A673 (cell line): Measurements from ENCODE around the gene ZNF638. TPM values are rescaled to one million over a fixed set of nuclear protein-coding genes. Genes with fewer than 3 reads are reported as not detected.

ENCODE experiments used
- BruUV-seq: library from RNA; stranded (reverse); fragments of 400-500 nt; replicated peaks from 2 replicates; lab custom pipeline; 2021; lab: Mats Ljungman, UMichigan
- CTCF ChIA-PET: fragments of 300-600 bp; sonication (Branson Sonifier 250); formaldehyde crosslinking; loops from one replicate; lab custom pipeline; 2022; ENCODE audit warnings: antibody characterized with exemption; lab: Charles Lee
- POLR2A ChIA-PET: fragments of 300-600 bp; sonication (Branson Sonifier 250); formaldehyde crosslinking; loops from one replicate; lab custom pipeline; 2022; ENCODE audit warnings: antibody characterized with exemption; ENCODE audit not compliant: low non-redundant PET; lab: Charles Lee
- DNase-seq: peaks from one replicate; pipeline ENCODE4 v3.0.0-alpha.2; 2015; ENCODE audit warnings: low spot score
- H3K27ac ChIP-seq: fragments of 200-600 bp; sonication (generic); 2 replicates; pipeline ENCODE4 v1.5.1; 2016; ENCODE audit warnings: mixed run types, low read depth, mild to moderate bottlenecking, mixed read lengths, antibody characterized with exemption, low read length; ENCODE audit not compliant: poor library complexity, severe bottlenecking
- H3K27me3 ChIP-seq: fragments of 200-600 bp; sonication (generic); replicated peaks from 2 replicates; pipeline ENCODE4 v1.6.1; 2017; ENCODE audit warnings: mixed run types, low read depth, mild to moderate bottlenecking, mixed read lengths, antibody characterized with exemption, low read length; ENCODE audit not compliant: insufficient read depth, poor library complexity
- H3K36me3 ChIP-seq: fragments of 200-600 bp; sonication (generic); 2 replicates; pipeline ENCODE4 v1.6.1; 2016; ENCODE audit warnings: mixed run types, mild to moderate bottlenecking, mixed read lengths, antibody characterized with exemption, low read length; ENCODE audit not compliant: insufficient read depth, poor library complexity, severe bottlenecking
- H3K4me1 ChIP-seq: fragments of 200-600 bp; sonication (generic); 2 replicates; pipeline ENCODE4 v1.6.1; 2017; ENCODE audit warnings: mixed run types, mild to moderate bottlenecking, mixed read lengths, antibody characterized with exemption, low read length; ENCODE audit not compliant: insufficient read depth, poor library complexity, severe bottlenecking
- H3K4me3 ChIP-seq: fragments of 200-600 bp; sonication (generic); 2 replicates; pipeline ENCODE4 v1.5.1; 2016; ENCODE audit warnings: low read depth, mixed run types, mild to moderate bottlenecking, mixed read lengths, low read length; ENCODE audit not compliant: poor library complexity, severe bottlenecking
- H3K9me3 ChIP-seq: fragments of 200-600 bp; sonication (generic); 2 replicates; pipeline ENCODE4 v1.6.1; 2016; ENCODE audit warnings: mixed run types, low read depth, mild to moderate bottlenecking, mixed read lengths, antibody characterized with exemption, low read length; ENCODE audit not compliant: poor library complexity, severe bottlenecking
- EZH2 ChIP-seq: fragments of 200-600 bp; sonication (generic); IDR thresholded peaks from 2 replicates; pipeline ENCODE4 v1.6.1; 2017; ENCODE audit warnings: borderline replicate concordance, low read depth, mild to moderate bottlenecking, mixed read lengths, antibody characterized with exemption, low read length; ENCODE audit not compliant: poor library complexity, severe bottlenecking
- intact Hi-C: fragments of 100-400 bp; cut with micrococcal nuclease; formaldehyde crosslinking; loops from one replicate; pipeline ENCODE4 v1.10.0; 2022; ENCODE audit not compliant: unreplicated experiment
- total RNA-seq: library from RNA; stranded (reverse); gene quantifications from 2 replicates; pipeline ENCODE4 v1.2.3, GENCODE V29; 2021
- TF ChIP-seq, protein P1 (sequence below): fragments of 300-800, 200-600 bp; sonication (generic); conservative IDR thresholded peaks from 2 replicates; pipeline ENCODE4 v1.5.1; 2017; ENCODE audit warnings: low read depth, mild to moderate bottlenecking, antibody characterized with exemption, low read length, moderate library complexity, mixed read lengths

Gene ZNF638
- total RNA-seq, 1 experiment from 2014 or later: 126 TPM

DNA sequence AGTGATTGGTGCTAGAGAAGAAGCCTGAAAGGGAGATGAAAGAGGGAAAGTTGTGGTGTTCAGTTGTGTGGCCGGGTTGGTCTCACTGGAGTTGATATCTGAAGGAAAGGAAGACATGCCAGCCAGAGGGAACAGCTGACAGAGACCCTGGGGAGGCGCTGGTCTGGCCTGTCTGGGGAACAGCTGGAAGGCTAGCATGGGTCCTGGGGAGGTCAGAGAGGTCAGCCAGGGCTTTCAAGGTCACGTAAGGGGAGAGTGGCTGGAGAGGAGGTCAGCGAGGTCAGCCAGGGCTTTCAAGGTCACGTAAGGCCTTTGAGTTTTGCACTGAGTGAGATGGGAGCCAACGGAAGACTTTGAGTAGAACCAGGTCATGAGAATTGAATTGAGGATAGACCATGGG is 132.8 kb downstream of the ZNF638 start:
- DNase-seq: no peak
- H3K36me3 ChIP-seq: no peaks in the 10 kb centered on the region
- H3K27ac ChIP-seq: no peak overlapping the region
- intact Hi-C loops: no loop called here
- BruUV-seq: no TSS peak
- no peak overlapping the region for H3K4me3 ChIP-seq
- TF ChIP-seq, protein P1, sequence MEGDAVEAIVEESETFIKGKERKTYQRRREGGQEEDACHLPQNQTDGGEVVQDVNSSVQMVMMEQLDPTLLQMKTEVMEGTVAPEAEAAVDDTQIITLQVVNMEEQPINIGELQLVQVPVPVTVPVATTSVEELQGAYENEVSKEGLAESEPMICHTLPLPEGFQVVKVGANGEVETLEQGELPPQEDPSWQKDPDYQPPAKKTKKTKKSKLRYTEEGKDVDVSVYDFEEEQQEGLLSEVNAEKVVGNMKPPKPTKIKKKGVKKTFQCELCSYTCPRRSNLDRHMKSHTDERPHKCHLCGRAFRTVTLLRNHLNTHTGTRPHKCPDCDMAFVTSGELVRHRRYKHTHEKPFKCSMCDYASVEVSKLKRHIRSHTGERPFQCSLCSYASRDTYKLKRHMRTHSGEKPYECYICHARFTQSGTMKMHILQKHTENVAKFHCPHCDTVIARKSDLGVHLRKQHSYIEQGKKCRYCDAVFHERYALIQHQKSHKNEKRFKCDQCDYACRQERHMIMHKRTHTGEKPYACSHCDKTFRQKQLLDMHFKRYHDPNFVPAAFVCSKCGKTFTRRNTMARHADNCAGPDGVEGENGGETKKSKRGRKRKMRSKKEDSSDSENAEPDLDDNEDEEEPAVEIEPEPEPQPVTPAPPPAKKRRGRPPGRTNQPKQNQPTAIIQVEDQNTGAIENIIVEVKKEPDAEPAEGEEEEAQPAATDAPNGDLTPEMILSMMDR: no peak
- TF ChIP-seq EZH2: no peak
- ChIA-PET CTCF (no interaction called here), POLR2A (interaction anchor here (0.8 kb wide), 1 partner anchor 680 kb away, joined by 5 read pairs; no protein-coding TSS in a partner anchor)
- no peaks in the 10 kb centered on the region for H3K9me3 ChIP-seq
- no peaks in the 10 kb centered on the region for H3K4me1 ChIP-seq
- peaks cover 60% of the 10 kb centered on the region for H3K27me3 ChIP-seq

DNA sequence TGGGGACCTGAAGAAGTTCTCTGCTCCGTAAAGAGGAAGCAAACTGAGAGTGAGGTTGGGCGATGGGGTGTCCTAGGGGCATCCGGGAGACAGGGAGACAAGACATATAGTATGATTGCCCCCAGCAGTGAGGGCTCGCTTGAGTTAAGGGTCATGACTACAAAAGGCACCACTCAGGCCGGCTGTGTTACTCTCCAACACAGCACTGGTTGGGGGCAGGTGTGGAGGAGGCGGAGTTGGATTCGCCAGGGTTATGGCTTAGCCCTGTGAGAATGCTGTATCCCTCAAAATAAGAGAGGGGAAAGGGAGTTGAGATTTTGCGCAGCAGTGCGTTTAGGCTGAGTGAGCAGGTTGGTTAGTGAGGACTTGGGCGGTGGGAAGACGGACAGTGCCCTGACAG is 133.8 kb downstream of the ZNF638 start:
- ChIA-PET CTCF (no interaction called here), POLR2A (interaction anchor here (0.8 kb wide), 1 partner anchor 681 kb away, joined by 5 read pairs; no protein-coding TSS in a partner anchor)
- H3K9me3 ChIP-seq: no peaks in the 10 kb centered on the region
- intact Hi-C loops: no loop called here
- no peaks in the 10 kb centered on the region for H3K4me1 ChIP-seq
- TF ChIP-seq, protein P1: no peak
- no peak for TF ChIP-seq EZH2
- no peak overlapping the region for H3K4me3 ChIP-seq
- DNase-seq: no peak
- peaks cover 66% of the 10 kb centered on the region for H3K27me3 ChIP-seq
- no peak overlapping the region for H3K27ac ChIP-seq
- BruUV-seq: no TSS peak
- no peaks in the 10 kb centered on the region for H3K36me3 ChIP-seq

DNA sequence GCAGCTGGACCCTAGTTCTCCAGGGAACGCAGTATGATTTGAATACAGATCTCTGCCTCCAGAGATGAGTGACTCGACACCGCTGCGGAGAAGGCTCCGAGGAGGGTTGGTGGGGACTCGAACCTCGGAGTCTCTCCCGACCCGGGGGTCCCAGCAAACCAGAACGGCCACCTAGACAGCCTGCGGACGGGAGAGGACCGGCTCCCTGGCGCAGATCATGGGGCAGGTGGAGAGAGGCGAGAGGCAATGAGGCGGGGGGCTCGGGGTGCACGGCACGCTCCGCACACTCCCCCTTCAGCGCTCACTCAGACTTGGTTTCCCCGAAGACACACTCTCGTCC is 134.3 kb downstream of the ZNF638 start:
- TF ChIP-seq EZH2: no peak
- TF ChIP-seq, protein P1: no peak
- Histone ChIP-seq H3K4me1 (no peaks in the 10 kb centered on the region), H3K36me3 (no peaks in the 10 kb centered on the region), H3K4me3 (peak overlapping the region; percentile 48), H3K27me3 (peaks cover 66% of the 10 kb centered on the region), H3K9me3 (no peaks in the 10 kb centered on the region), H3K27ac (no peak overlapping the region)
- ChIA-PET CTCF (interaction anchor here (0.8 kb wide), 1 partner anchor 42 kb away, joined by 7 read pairs; no protein-coding TSS in a partner anchor), POLR2A (no interaction called here)
- no peak for DNase-seq
- intact Hi-C loops: no loop called here
- BruUV-seq: no TSS peak
